ENCODE results near the gene RTEL1.
"Not testable (repeated sequence)": the region's sequence is repeated elsewhere in the genome, so short reads cannot be mapped to it uniquely, and the experiment has no call there.

The RTEL1 gene

GRCh38 chr20:63714858-63715257, 56.7 kb downstream of the RTEL1 start:
- no peak for TF ChIP-seq CTCF (IDR thresholded peaks at IDR 0.05)

GRCh38 chr20:63718996-63719395, 60.9 kb downstream of the RTEL1 start:
- no peak for DNase-seq
- Histone ChIP-seq H3K4me1 (no peaks in the 10 kb centered on the region), H3K9me3 (peaks cover 0 to 17% (median 12%) of the 10 kb centered on the region in 3 donors), H3K27ac (no peak overlapping the region), H3K27me3 (no peaks in the 10 kb centered on the region), H3K36me3 (peaks cover 63 to 87% (median 69%) of the 10 kb centered on the region in 3 donors), H3K4me3 (no peak overlapping the region)
- no peak for TF ChIP-seq CTCF (IDR thresholded peaks at IDR 0.05)
- intact Hi-C loops (cut with DNase I; ENCODE audit: low total_unique reads): no loop called here

More at GRCh38 chr20:63714858-63715257, 56.7 kb downstream of the RTEL1 start:
- Histone ChIP-seq H3K27me3 (no peaks in the 10 kb centered on the region), H3K36me3 (peaks cover 75 to 93% (median 88%) of the 10 kb centered on the region in 3 donors), H3K9me3 (peaks cover 0 to 17% (median 12%) of the 10 kb centered on the region in 3 donors), H3K27ac (no peak overlapping the region), H3K4me1 (peaks cover 0 to 12% (median 0%) of the 10 kb centered on the region in 4 donors), H3K4me3 (no peak overlapping the region)
- no peak for DNase-seq
- intact Hi-C loops (cut with DNase I; ENCODE audit: low total_unique reads): no loop called here

DNA sequence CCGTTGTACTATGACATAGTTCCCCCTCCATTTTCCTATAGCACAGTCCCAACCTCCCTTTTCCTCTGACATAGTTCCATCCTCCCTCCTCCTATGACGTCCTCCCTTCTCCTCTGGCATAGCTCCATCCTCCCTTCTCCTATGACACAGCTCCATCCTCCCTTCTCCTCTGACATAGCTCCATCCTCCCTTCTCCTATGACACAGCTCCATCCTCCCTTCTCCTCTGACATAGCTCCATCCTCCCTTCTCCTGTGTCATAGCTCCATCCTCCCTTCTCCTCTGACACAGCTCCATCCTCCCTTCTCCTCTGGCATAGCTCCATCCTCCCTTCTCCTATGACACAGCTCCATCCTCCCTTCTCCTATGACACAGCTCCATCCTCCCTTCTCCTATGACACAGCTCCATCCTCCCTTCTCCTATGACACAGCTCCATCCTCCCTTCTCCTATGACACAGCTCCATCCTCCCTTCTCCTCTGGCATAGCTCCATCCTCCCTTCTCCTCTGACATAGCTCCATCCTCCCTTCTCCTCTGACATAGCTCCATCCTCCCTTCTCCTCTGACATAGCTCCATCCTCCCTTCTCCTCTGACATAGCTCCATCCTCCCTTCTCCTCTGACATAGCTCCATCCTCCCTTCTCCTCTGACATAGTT, 65.0 kb downstream of the RTEL1 start:
- Histone ChIP-seq H3K9me3 (peaks cover 0 to 27% (median 13%) of the 10 kb centered on the region in 3 donors), H3K36me3 (peaks cover 27 to 59% (median 53%) of the 10 kb centered on the region in 3 donors)
- H3K27ac ChIP-seq; DNase-seq; H3K27me3 ChIP-seq; H3K4me3 ChIP-seq; H3K4me1 ChIP-seq; intact Hi-C loops (cut with DNase I; ENCODE audit: low total_unique reads): not testable (repeated sequence)

GRCh38 chr20:63730189-63730733, 72.1 kb downstream of the RTEL1 start:
- H3K4me3 ChIP-seq, H3K4me1 ChIP-seq, H3K27ac ChIP-seq, H3K27me3 ChIP-seq: not testable (repeated sequence)
- DNase-seq: peak in 1 of 2 donors; percentile 34
- intact Hi-C loops (cut with DNase I; ENCODE audit: low total_unique reads): loop anchor here (10.0 kb wide), 2 partner anchors 75 to 135 kb away; partner anchors contain the start of genes ABHD16B, RTEL1, STMN3 and TPD52L2
- Histone ChIP-seq H3K36me3 (peaks cover 24 to 45% (median 39%) of the 10 kb centered on the region in 3 donors), H3K9me3 (peaks cover 0 to 12% (median 3%) of the 10 kb centered on the region in 3 donors)

- Histone ChIP-seq H3K4me1 (no peaks in the 10 kb centered on the region), H3K4me3 (no peak overlapping the region), H3K27me3 (no peaks in the 10 kb centered on the region), H3K9me3 (peaks cover 0 to under 1% (median 0%) of the 10 kb centered on the region in 3 donors), H3K27ac (no peak overlapping the region), H3K36me3 (peaks cover 24 to 49% (median 45%) of the 10 kb centered on the region in 3 donors)
- peak in 1 of 2 donors; percentile 6 for DNase-seq
- TF ChIP-seq CTCF (IDR thresholded peaks at IDR 0.05): no peak
- intact Hi-C loops (cut with DNase I; ENCODE audit: low total_unique reads): loop anchor here (10.0 kb wide), 2 partner anchors 77 to 133 kb away; partner anchors contain the start of genes ABHD16B, RTEL1, STMN3 and TPD52L2
Observed at GRCh38 chr20:63731410-63731809, 73.3 kb downstream of the RTEL1 start.

GRCh38 chr20:63732118-63733095, 74.3 kb downstream of the RTEL1 start:
- Histone ChIP-seq H3K27ac (no peak overlapping the region), H3K4me3 (no peak overlapping the region), H3K36me3 (peaks cover 24 to 53% (median 45%) of the 10 kb centered on the region in 3 donors), H3K27me3 (no peaks in the 10 kb centered on the region), H3K4me1 (peaks cover 0 to 4% (median 2%) of the 10 kb centered on the region in 4 donors), H3K9me3 (no peaks in the 10 kb centered on the region)
- TF ChIP-seq CTCF (IDR thresholded peaks at IDR 0.05): no peak
- peak in 1 of 2 donors; percentile 20 for DNase-seq
- intact Hi-C loops (cut with DNase I; ENCODE audit: low total_unique reads): loop anchor here (10.0 kb wide), 2 partner anchors 78 to 132 kb away; partner anchors contain the start of genes ABHD16B, RTEL1, STMN3 and TPD52L2
